Activated CD8-positive, alpha-beta memory T cell treated with anti-CD3 and anti-CD28 coated beads for 48 hours (primary cell): ENCODE results near the gene MRPS22.

Source experiments
- DNase-seq, 3 experiments: peaks; one replicate each; pipeline ENCODE4 v3.0.0-alpha.2; 2020; ENCODE audit warnings: low read depth in 2 of 3, low spot score in 2 of 3

The MRPS22 gene

GRCh38 chr3:139311557-139311956 lies 32.3 kb upstream of the MRPS22 start:
- no peak for DNase-seq

GRCh38 chr3:139312416-139312815 lies 31.4 kb upstream of the MRPS22 start:
- no peak for DNase-seq

- no peak for DNase-seq
Measured at GRCh38 chr3:139312959-139313358, 30.9 kb upstream of the MRPS22 start.

- DNase-seq = no peak
Measured at GRCh38 chr3:139313921-139314320, 29.9 kb upstream of the MRPS22 start.

DNA sequence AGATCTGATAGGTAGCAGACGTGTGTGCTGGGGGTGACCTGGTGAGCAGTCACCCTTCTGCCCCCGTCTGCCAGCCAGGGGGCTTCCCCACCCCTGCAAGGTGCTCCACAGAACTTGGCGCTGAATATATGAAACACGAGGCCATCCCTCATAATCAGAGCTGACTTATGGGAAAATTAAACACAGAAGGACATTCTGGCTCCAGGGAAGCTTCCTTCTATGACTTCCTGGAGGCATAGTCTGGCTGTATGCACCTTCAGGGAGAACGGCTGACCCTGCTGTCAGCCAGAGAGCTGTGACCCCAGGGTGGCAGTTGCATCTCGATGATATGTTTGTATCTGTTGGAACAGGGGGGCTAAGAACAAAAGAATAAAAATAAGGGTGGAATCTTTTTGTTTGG lies 26.6 kb upstream of the MRPS22 start:
- DNase-seq = no peak

GRCh38 chr3:139317660-139318430 lies 26.0 kb upstream of the MRPS22 start:
- DNase-seq = no peak

DNA sequence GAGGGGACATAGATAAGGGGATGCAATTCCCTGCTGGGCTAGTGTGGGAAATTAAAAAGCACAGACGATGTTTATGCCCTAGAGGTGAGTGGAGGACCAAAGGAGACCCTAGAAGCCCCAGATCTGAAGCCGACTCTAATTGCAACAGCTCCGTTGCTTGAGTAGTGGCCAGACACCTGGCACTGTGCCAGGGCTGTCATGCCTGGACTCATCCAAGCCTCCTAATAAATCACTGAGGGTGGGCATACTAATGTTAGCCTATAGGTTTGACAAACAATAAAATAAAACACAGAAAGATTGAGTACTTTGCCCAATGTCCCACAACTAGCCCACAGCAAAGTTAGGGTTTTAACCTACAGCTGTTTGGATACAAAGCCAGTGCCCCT lies 25.4 kb upstream of the MRPS22 start:
- DNase-seq = no peak

GRCh38 chr3:139318826-139319225 lies 25.0 kb upstream of the MRPS22 start:
- no peak for DNase-seq

- no peak for DNase-seq
Measured at GRCh38 chr3:139319428-139320402, 24.1 kb upstream of the MRPS22 start.

DNA sequence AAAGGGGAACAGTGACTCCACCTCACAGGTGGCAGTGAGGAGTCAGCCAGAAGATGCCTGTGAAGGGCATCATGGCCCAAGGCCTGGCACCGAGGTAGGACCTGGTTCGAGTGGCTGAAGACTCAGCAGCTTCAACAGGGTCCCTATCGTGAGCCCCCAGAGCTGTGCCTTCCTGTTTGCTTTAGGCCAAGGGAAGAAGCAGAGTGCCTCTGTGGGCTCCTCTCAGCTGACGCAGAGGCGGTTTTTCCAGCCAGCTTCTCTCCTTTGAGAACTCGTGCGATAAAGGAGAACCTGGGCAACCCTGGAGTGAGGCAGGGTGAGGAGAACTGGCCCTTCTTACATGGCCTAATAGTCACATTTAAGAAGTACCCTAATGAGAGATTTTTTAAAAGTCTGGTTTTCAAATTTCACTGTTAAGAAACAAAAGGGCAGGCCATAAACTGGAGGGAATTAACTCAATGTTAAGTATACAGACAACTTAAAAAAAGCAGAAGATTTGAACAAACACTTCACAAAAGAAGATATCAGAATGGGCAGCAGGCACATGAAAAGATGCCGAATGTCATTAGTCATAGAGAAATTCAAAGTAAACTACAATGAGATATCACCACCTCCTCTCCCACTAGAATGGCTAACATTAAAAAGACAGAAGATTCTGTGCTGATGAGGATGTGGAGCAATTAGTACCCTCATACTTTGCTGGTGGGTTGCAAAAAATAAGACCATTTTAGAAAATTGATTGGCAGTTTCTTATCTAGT lies 23.1 kb upstream of the MRPS22 start:
- no peak for DNase-seq

DNA sequence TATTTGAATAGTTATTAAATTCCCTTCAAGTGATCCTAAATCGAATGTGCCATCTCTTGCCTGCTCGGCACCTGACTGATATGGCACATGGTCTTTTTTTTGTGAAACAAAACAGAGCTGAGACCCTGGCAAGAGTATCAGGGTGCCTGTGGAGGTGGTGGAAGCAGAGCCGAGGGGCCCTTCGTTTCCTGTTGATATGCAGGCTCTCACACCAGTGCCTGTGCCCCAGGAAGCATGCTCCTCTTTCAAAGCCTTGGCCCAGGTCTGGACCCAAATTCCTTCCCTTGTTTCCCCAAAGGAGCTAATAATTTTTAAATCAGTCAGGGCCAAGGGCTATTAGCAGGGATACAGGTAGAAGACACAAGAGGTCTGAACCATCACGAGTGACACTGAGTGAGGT lies 21.5 kb upstream of the MRPS22 start:
- DNase-seq = no peak

- no peak for DNase-seq
Measured at GRCh38 chr3:139323146-139323545, 20.7 kb upstream of the MRPS22 start.

- DNase-seq = no peak
Measured at GRCh38 chr3:139324456-139324855, 19.4 kb upstream of the MRPS22 start.

GRCh38 chr3:139325551-139325950 lies 18.3 kb upstream of the MRPS22 start:
- DNase-seq = no peak

DNA sequence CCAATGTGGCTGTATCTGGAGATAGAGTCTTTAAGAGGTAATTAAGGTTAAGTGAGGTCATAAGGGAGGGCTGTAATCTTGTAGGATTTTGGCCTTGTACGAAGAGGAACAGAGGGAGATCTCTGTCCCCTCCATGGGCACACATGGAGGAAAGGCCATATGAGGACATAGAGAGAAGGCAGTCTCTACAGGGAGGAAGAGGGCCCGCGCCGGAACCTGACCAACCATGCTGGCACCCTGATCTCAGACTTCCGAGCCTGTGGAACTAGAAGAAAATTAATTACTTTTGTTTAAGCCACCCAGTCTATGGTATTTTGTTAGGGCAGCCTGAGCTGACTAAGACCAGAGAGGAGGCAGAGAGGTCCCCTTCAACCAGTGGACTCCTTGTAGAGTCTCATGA lies 17.7 kb upstream of the MRPS22 start:
- no peak for DNase-seq

DNA sequence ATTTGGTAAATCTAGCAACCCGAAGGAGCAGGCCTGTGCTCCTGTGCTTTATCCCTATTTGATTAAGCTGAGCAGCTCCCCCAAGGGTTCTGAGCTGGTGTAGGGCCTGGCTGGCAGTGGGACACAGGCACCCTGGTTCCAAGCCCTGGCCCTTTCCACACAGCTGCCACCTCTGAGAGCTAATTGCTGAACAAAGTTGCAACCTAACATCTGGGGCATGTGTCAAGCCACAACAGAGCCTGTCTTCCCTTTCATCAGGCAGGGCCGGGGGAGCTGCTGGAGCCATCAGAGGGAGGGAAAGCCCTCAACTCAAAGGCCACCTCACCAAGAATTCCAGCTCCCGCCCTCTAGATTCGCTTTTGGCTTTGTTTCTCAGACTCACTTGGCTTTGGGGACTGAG lies 17.1 kb upstream of the MRPS22 start:
- no peak for DNase-seq

DNA sequence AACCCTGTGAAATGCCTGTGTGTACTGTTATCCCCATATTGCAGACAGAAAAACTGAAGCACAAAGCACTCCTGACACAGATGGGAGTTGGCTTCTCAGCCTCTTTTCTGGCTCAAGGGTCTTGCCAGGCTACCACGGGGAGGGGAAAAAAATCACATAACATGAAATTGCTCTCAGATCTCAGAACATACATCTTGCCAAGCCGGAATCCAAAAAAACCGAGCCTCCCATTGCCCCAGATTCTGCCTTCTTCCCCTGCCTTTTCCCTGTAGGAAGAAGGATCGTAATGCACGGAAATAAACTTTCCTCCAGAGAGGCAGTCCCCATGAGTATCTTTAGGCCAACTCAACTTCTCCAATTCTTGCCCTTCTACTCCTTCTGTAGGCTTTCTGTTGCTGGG lies 16.6 kb upstream of the MRPS22 start:
- DNase-seq = no peak

DNA sequence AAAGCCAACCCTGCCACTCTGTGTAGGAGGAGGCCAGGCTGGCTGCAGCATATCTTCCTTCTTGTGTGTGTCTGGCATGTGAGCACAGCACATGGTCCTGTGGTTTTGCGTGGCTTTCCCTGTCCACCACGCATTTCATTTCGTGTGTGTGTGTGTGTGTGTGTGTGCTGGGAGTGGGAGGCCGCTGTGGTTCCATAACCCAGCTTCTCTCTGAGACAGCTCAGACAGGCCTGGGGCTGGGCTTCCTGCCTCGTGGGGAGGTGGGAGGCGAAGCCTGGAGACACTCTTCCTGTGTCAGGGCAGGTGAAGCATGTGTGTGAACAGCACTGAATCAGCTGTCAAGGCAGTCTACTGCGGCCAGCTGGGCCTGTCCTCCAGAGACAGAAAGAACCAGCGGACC lies 16.0 kb upstream of the MRPS22 start:
- DNase-seq = no peak

DNA sequence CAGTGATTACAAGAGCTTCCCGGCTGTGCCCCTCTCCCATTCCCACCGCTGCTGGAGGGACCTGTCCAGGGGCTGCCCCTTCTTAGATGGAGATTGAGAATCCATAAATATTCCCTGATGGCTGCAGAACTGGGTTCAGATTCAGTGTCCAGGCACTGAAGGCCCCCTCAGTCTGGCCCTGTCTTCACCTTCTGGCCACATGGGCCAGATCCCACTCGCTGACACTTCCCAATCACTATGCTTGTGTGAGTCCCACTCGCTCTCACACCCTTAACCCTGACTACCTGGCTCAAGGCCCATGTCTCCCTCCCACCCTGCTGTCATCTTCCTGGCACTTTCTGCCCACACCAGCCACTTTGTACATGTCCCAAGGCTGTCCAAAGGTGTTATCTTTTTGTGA lies 15.5 kb upstream of the MRPS22 start:
- DNase-seq = no peak

- DNase-seq = peak; percentile 69 to 95 (median 92)
Measured at GRCh38 chr3:139329364-139329850, 14.4 kb upstream of the MRPS22 start.

GRCh38 chr3:139332092-139332491 lies 11.7 kb upstream of the MRPS22 start:
- no peak for DNase-seq
